HG03558 (cell line): Measurements from ENCODE around the gene PCDHGB7.
"Not testable (repeated sequence)": the region's sequence is repeated elsewhere in the genome, so short reads cannot be mapped to it uniquely, and the experiment has no call there.

Experiments
- ATAC-seq: cut with Tn5 transposase; IDR thresholded peaks from one replicate; pipeline ENCODE4 v1.9.1; 2021; ENCODE audit warnings: moderate number of reproducible peaks; ENCODE audit not compliant: unreplicated experiment; ENCODE audit errors: extremely low read depth

The PCDHGB7 gene

DNA sequence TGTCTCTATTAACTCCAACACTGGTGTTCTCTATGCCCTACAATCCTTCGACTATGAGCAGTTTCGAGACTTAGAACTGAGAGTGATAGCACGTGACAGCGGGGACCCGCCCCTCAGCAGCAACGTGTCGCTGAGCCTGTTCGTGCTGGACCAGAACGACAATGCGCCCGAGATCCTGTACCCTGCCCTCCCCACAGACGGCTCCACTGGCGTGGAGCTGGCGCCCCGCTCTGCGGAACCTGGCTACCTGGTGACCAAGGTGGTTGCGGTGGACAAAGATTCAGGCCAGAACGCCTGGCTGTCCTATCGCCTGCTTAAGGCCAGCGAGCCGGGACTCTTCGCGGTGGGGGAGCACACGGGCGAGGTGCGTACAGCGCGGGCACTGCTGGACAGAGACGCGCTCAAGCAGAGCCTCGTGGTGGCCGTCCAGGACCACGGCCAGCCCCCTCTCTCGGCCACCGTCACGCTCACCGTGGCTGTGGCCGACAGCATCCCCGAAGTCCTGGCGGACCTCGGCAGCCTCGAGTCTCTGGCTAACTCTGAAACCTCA is 5.3 kb downstream of the PCDHGB7 start:
- ATAC-seq = no peak

GRCh38 chr5:141427783-141428426 is 10.4 kb downstream of the PCDHGB7 start:
- no peak for ATAC-seq

GRCh38 chr5:141430332-141431113 is 13.0 kb downstream of the PCDHGB7 start, which contains the start of gene PCDHGA12:
Gene PCDHGA12 (plus strand): TSS chr5:141430507. CDS start chr5:141430760, 253 bp downstream.
- peak; percentile 82 for ATAC-seq

DNA sequence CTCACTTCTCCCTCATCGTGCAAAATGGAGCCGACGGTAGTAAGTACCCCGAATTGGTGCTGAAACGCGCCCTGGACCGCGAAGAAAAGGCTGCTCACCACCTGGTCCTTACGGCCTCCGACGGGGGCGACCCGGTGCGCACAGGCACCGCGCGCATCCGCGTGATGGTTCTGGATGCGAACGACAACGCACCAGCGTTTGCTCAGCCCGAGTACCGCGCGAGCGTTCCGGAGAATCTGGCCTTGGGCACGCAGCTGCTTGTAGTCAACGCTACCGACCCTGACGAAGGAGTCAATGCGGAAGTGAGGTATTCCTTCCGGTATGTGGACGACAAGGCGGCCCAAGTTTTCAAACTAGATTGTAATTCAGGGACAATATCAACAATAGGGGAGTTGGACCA is 13.8 kb downstream of the PCDHGB7 start:
- no peak for ATAC-seq

DNA sequence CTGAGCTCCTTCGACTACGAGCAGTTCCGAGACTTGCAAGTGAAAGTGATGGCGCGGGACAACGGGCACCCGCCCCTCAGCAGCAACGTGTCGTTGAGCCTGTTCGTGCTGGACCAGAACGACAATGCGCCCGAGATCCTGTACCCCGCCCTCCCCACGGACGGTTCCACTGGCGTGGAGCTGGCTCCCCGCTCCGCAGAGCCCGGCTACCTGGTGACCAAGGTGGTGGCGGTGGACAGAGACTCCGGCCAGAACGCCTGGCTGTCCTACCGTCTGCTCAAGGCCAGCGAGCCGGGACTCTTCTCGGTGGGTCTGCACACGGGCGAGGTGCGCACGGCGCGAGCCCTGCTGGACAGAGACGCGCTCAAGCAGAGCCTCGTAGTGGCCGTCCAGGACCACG is 14.8 kb downstream of the PCDHGB7 start:
- not testable (repeated sequence) for ATAC-seq

DNA sequence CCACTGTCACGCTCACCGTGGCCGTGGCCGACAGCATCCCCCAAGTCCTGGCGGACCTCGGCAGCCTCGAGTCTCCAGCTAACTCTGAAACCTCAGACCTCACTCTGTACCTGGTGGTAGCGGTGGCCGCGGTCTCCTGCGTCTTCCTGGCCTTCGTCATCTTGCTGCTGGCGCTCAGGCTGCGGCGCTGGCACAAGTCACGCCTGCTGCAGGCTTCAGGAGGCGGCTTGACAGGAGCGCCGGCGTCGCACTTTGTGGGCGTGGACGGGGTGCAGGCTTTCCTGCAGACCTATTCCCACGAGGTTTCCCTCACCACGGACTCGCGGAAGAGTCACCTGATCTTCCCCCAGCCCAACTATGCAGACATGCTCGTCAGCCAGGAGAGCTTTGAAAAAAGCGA is 15.2 kb downstream of the PCDHGB7 start:
- ATAC-seq = not testable (repeated sequence)

GRCh38 chr5:141434006-141434405 is 16.5 kb downstream of the PCDHGB7 start:
- no peak for ATAC-seq

DNA sequence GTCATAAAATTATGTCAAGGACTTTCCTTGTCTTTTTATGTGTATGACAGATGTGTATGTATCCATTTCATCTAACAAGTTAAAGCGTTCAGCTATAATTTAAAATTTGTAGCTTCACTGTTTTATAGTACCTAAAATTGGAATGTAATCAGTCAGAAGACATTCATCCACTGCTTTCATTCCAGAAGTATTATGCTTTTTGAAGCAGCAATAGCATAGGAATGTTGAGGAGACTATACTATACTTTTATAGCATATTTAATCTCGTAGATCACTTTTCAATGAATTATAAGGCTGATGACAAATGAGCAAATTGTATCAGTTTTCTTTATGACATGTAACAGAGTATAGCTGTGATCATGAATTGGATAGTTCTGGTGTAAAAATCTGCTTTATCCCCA is 19.7 kb downstream of the PCDHGB7 start:
- no peak for ATAC-seq

DNA sequence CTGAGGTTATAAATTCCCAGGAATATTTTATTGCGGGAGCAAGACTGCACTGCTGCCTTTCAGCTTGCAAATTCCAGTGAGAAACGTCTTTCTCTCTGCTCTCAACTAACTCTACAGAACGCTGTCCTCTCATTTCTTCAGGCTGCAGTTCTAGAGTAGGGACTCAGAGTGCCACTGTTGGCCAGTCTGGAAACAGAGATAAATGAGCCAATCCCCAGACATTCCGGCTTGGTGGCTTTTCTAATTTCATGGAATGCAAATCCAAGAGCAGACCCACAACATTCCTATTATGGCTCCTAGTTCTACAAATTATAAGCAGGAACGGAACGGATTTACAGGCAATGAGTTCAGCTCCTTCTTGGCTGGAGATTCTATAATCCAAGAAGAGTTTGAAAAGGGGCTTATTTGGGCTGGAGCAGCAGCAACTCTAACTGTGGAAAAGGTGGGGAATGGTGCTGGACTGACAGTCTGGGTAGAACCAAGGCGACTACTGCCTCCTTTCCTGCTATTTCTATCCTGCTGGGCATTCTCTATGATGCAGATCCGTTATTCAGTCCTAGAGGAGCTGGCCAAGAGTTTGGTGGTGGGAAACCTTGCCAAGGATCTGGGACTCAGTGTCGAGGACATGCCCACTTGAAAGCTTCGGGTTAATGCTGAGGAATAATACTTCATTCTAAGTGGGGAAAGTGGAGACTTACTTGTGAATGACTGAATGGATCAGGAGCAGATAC is 22.1 kb downstream of the PCDHGB7 start:
- ATAC-seq = no peak

GRCh38 chr5:141440341-141440740 is 22.9 kb downstream of the PCDHGB7 start:
- no peak for ATAC-seq

DNA sequence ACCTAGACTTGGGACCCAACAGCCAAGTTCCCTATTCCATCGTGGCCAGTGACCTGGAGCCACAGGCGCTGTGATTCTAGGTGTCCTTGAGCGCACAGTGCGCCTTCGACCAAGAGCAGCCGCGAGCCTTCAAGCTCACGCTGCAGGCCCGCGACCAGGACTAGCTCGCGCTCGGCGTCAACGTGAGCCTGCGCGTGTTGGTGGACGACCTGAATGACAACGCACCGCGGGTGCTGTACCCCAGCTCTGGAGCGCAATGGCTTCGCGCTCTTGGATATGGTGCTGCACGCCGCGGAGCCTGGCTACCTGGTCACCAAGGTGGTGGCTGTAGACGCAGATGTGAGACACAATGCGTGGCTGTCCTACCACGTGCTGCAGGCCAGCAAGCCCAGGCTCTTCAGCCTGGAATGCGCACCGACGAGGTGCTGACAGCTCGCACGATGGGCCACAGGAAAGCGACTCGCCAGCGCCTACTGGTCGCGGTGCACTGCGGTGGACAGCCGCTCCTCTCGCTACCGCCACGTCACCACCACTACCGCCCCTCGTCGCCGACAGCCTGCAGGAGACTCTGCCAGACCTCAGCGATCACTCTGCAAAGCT is 24.2 kb downstream of the PCDHGB7 start:
- no peak for ATAC-seq

DNA sequence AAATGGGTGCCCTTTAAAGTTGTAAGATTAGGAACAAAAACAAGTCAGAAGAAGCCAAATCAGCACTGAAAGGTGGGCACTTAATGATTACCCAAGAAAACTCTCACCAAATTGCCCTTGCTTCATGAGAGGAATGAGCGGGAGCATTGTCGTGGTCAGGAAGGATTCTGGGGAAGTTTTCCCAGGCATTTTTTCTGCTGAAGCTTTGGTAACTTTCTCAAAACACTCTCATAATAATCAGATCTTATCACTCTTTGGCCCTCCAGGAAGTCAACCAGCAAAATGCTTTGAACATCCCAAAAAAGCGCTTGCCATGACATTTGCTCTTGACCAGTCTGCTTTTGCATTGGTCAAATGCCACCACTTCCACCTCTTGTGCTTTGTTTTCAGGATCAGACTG is 47.9 kb downstream of the PCDHGB7 start:
- ATAC-seq = no peak
